HEK293 (cell line): ENCODE measurements around the gene OTUD1.
A peak's percentile ranks its signal among the peaks of the same experiment; 100 is the strongest.

Source experiments
- CTCF ChIA-PET: fragments of 350-600 bp; formaldehyde crosslinking; extraction: SDS; loops from one replicate; lab custom pipeline; 2021; ENCODE audit warnings: antibody characterized with exemption; lab: Yijun Ruan, JAX
- POLR2A ChIA-PET: fragments of 300-600 bp; formaldehyde crosslinking; extraction: SDS; loops from one replicate; lab custom pipeline; 2020; ENCODE audit warnings: antibody characterized with exemption, inconsistent platforms; lab: Yijun Ruan, JAX
- H3K27ac ChIP-seq: fragments of 200-500 bp; sonication (Bioruptor generic); 2 replicates; pipeline ENCODE4 v1.5.1; 2014; ENCODE audit warnings: low read depth, low read length, control low read depth, inconsistent platforms; ENCODE audit errors: extremely low read depth
- H3K36me3 ChIP-seq, 2 experiments: fragments of 200-500 bp in 1 of 2; sonication (Bioruptor generic) in 1 of 2; 1 replicate in 1 of 2; 2 replicates in 1 of 2; pipeline ENCODE4 v1.5.1; 2014 to 2017; ENCODE audit warnings: inconsistent platforms in 2 of 2, low read length in 2 of 2; ENCODE audit not compliant: control insufficient read depth in 2 of 2, insufficient read depth in 1 of 2
- H3K4me1 ChIP-seq: fragments of 200-500 bp; sonication (Bioruptor generic); 2 replicates; pipeline ENCODE4 v1.5.1; 2014; ENCODE audit warnings: mild to moderate bottlenecking, low read length, inconsistent platforms; ENCODE audit not compliant: control insufficient read depth, insufficient read depth
- H3K4me3 ChIP-seq: 2 replicates; pipeline ENCODE4 v1.5.1; 2011; ENCODE audit warnings: low read depth, mild to moderate bottlenecking, control low read depth, low read length, moderate library complexity
- H3K9me3 ChIP-seq: fragments of 200-500 bp; sonication (Bioruptor generic); 2 replicates; pipeline ENCODE4 v1.5.1; 2014; ENCODE audit warnings: low read depth, low read length, inconsistent platforms; ENCODE audit not compliant: control insufficient read depth, insufficient read depth
- BCL11B ChIP-seq: fragments of 450-650 bp; formaldehyde crosslinking; IDR thresholded peaks from 2 replicates; pipeline ENCODE4 v1.5.1; 2016; ENCODE audit warnings: low read depth, missing biosample characterization, missing genetic modification characterization
- GLIS1 ChIP-seq: fragments of 450-650 bp; formaldehyde crosslinking; IDR thresholded peaks from 2 replicates; pipeline ENCODE4 v1.5.1; 2016; ENCODE audit warnings: missing biosample characterization, missing genetic modification characterization
- SALL2 ChIP-seq: fragments of 450-650 bp; formaldehyde crosslinking; IDR thresholded peaks from 2 replicates; pipeline ENCODE4 v1.5.0; 2017; ENCODE audit warnings: missing biosample characterization, mild to moderate bottlenecking, missing genetic modification characterization, borderline replicate concordance
- SCRT1 ChIP-seq: fragments of 450-650 bp; formaldehyde crosslinking; IDR thresholded peaks from 2 replicates; pipeline ENCODE4 v1.5.1; 2016; ENCODE audit warnings: missing biosample characterization, missing genetic modification characterization, borderline replicate concordance
- SP7 ChIP-seq: fragments of 450-650 bp; formaldehyde crosslinking; IDR thresholded peaks from 2 replicates; pipeline ENCODE4 v1.5.1; 2016; ENCODE audit warnings: missing biosample characterization, missing genetic modification characterization
- WT1 ChIP-seq: fragments of 450-650 bp; formaldehyde crosslinking; IDR thresholded peaks from 2 replicates; pipeline ENCODE4 v1.5.1; 2016; ENCODE audit warnings: missing biosample characterization, missing genetic modification characterization
- ZBTB17 ChIP-seq: fragments of 450-650 bp; formaldehyde crosslinking; IDR thresholded peaks from 2 replicates; pipeline ENCODE4 v1.5.1; 2016; ENCODE audit warnings: missing biosample characterization, missing genetic modification characterization
- ZEB2 ChIP-seq: fragments of 450-650 bp; formaldehyde crosslinking; IDR thresholded peaks from 2 replicates; pipeline ENCODE4 v1.5.1; 2016; ENCODE audit warnings: missing biosample characterization, missing genetic modification characterization
- ZNF121 ChIP-seq: fragments of 450-650 bp; formaldehyde crosslinking; IDR thresholded peaks from 2 replicates; pipeline ENCODE4 v1.5.1; 2016; ENCODE audit warnings: missing biosample characterization, missing genetic modification characterization
- ZNF155 ChIP-seq: fragments of 450-650 bp; formaldehyde crosslinking; IDR thresholded peaks from 2 replicates; pipeline ENCODE4 v1.5.1; 2016; ENCODE audit warnings: missing biosample characterization, missing genetic modification characterization
- ZNF157 ChIP-seq: fragments of 450-650 bp; formaldehyde crosslinking; IDR thresholded peaks from 2 replicates; pipeline ENCODE4 v1.5.1; 2016; ENCODE audit warnings: missing biosample characterization, missing genetic modification characterization
- ZNF362 ChIP-seq: fragments of 450-650 bp; formaldehyde crosslinking; IDR thresholded peaks from 2 replicates; pipeline ENCODE4 v1.5.1; 2016; ENCODE audit warnings: missing biosample characterization, missing genetic modification characterization
- ZNF366 ChIP-seq: fragments of 450-650 bp; formaldehyde crosslinking; conservative IDR thresholded peaks from 2 replicates; pipeline ENCODE4 v1.5.1; 2016; ENCODE audit warnings: missing biosample characterization, missing genetic modification characterization
- ZNF560 ChIP-seq: fragments of 450-650 bp; formaldehyde crosslinking; IDR thresholded peaks from 2 replicates; pipeline ENCODE4 v1.5.1; 2017; ENCODE audit warnings: missing biosample characterization, missing genetic modification characterization, borderline replicate concordance
- ZNF596 ChIP-seq: fragments of 450-650 bp; IDR thresholded peaks from 2 replicates; pipeline ENCODE4 v1.5.0; 2018; ENCODE audit warnings: missing biosample characterization, mild to moderate bottlenecking, missing genetic modification characterization, moderate library complexity
- ZNF629 ChIP-seq: fragments of 450-650 bp; formaldehyde crosslinking; IDR thresholded peaks from 2 replicates; pipeline ENCODE4 v1.5.1; 2017; ENCODE audit warnings: missing biosample characterization, missing genetic modification characterization
- ZNF664 ChIP-seq: fragments of 450-650 bp; formaldehyde crosslinking; IDR thresholded peaks from 2 replicates; pipeline ENCODE4 v1.5.1; 2016; ENCODE audit warnings: missing biosample characterization, missing genetic modification characterization
- ZNF747 ChIP-seq: fragments of 450-650 bp; formaldehyde crosslinking; IDR thresholded peaks from 2 replicates; pipeline ENCODE4 v1.5.1; 2016; ENCODE audit warnings: missing biosample characterization, missing genetic modification characterization
- ZNF777 ChIP-seq: fragments of 450-650 bp; formaldehyde crosslinking; IDR thresholded peaks from 2 replicates; pipeline ENCODE4 v1.5.1; 2017; ENCODE audit warnings: missing biosample characterization, missing genetic modification characterization, borderline replicate concordance
- TF ChIP-seq, protein P1 (sequence below): fragments of 450-650 bp; formaldehyde crosslinking; IDR thresholded peaks from 2 replicates; pipeline ENCODE4 v1.5.1; 2016; ENCODE audit warnings: missing biosample characterization, missing genetic modification characterization, low read depth
- TF ChIP-seq, protein P2 (sequence below): fragments of 450-650 bp; formaldehyde crosslinking; IDR thresholded peaks from 2 replicates; pipeline ENCODE4 v1.5.1; 2016; ENCODE audit warnings: missing biosample characterization, missing genetic modification characterization

Gene OTUD1

GRCh38 chr10:23419655-23420329, 19.1 kb upstream of the OTUD1 start (continued):
- TF ChIP-seq ZNF629 (tag by site-specific recombination): peak; percentile 65; the same call in 1 of the 2 replicates
- TF ChIP-seq, protein P1, sequence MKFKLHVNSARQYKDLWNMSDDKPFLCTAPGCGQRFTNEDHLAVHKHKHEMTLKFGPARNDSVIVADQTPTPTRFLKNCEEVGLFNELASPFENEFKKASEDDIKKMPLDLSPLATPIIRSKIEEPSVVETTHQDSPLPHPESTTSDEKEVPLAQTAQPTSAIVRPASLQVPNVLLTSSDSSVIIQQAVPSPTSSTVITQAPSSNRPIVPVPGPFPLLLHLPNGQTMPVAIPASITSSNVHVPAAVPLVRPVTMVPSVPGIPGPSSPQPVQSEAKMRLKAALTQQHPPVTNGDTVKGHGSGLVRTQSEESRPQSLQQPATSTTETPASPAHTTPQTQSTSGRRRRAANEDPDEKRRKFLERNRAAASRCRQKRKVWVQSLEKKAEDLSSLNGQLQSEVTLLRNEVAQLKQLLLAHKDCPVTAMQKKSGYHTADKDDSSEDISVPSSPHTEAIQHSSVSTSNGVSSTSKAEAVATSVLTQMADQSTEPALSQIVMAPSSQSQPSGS (tag by site-specific recombination): no peak
- TF ChIP-seq SALL2 (tag by site-specific recombination): no peak
- TF ChIP-seq, protein P2, sequence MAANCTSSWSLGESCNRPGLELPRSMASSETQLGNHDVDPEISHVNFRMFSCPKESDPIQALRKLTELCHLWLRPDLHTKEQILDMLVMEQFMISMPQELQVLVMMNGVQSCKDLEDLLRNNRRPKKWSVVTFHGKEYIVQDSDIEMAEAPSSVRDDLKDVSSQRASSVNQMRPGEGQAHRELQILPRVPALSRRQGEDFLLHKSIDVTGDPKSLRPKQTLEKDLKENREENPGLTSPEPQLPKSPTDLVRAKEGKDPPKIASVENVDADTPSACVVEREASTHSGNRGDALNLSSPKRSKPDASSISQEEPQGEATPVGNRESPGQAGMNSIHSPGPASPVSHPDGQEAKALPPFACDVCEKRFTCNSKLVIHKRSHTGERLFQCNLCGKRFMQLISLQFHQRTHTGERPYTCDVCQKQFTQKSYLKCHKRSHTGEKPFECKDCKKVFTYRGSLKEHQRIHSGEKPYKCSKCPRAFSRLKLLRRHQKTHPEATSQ (tag by site-specific recombination): no peak
- TF ChIP-seq BCL11B (tag by site-specific recombination): no peak
- TF ChIP-seq GLIS1: peak; percentile 34; the same call in 1 of the 2 replicates
- TF ChIP-seq ZNF155 (tag by site-specific recombination): no peak
- 0 out of 2 replicates have a peak, but pooled peaks have one; percentile 20 for TF ChIP-seq ZNF362 (tag by site-specific recombination)
- TF ChIP-seq ZNF777 (tag by site-specific recombination): no peak
- peak; percentile 85 for TF ChIP-seq ZEB2 (tag by site-specific recombination)

DNA sequence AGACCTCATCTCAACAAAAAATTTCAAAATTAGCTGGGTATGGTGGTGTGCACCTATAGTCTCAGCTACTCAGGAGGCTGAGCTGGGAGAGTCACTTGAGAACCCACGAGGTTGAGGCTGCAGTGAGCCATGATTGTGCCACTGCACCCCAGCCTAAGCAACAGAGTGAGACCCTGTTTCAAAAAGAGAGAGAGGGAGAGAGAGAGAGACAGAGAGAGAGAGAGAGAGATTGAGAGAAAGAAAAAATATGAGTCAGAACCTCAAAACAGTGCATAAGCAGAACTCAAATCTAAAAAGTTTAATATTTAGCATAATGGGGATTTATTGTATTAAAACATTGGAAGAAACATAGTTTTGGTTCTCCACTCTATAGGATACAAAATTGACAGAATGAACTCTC, 17.5 kb upstream of the OTUD1 start:
- H3K27ac ChIP-seq: no peak overlapping the region
- no peaks in the 10 kb centered on the region for H3K9me3 ChIP-seq
- TF ChIP-seq ZNF366 (tag by site-specific recombination) (peak; percentile 27; the same call in 1 of the 2 replicates), ZNF747 (no peak), ZNF596 (tag by site-specific recombination) (peak; percentile 96), WT1 (tag by site-specific recombination) (no peak), ZNF157 (tag by site-specific recombination) (no peak), SCRT1 (tag by site-specific recombination) (no peak), ZNF664 (tag by site-specific recombination) (peak; percentile 37; the same call in 1 of the 2 replicates), SP7 (tag by site-specific recombination) (no peak), ZNF560 (tag by site-specific recombination) (no peak), ZBTB17 (tag by site-specific recombination) (peak; percentile 33; the same call in 1 of the 2 replicates), ZNF121 (no peak)
- ChIA-PET POLR2A (interaction anchor here (0.6 kb wide), 1 partner anchor 1069 kb away, joined by 5 read pairs; no protein-coding TSS in a partner anchor), CTCF (interaction anchor here (0.6 kb wide), 1 partner anchor 106 kb away, joined by 3 read pairs; no protein-coding TSS in a partner anchor)
- no peak overlapping the region for H3K4me3 ChIP-seq
- peaks cover 6% of the 10 kb centered on the region for H3K4me1 ChIP-seq
- no peaks in the 10 kb centered on the region for H3K36me3 ChIP-seq
